HG03039 (cell line): Measurements from ENCODE around the gene MEGF11.

Experiments used
- ATAC-seq: cut with Tn5 transposase; IDR thresholded peaks from one replicate; pipeline ENCODE4 v1.9.1; 2021; ENCODE audit warnings: mild to moderate bottlenecking, moderate library complexity; ENCODE audit not compliant: unreplicated experiment

Gene MEGF11

GRCh38 chr15:66099950-66100671, 153.4 kb downstream of the MEGF11 start:
- no peak for ATAC-seq

DNA sequence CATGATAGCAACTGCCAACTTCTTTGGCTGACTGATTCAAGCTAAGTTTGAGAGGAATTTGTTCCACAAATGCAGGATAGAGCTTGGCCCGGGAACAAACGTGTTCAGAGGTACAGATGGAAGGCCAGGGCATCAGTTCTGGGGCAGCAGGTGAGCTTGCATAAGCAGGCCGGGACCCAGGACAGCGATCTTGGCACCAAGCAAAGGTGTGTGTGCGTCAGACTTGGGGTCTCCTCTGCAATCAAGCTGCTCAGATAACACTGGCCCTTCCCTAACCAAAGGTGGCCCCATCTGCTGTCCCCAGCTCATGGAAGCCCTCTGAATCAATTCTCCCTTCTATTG, 155.6 kb downstream of the MEGF11 start:
- no peak for ATAC-seq

DNA sequence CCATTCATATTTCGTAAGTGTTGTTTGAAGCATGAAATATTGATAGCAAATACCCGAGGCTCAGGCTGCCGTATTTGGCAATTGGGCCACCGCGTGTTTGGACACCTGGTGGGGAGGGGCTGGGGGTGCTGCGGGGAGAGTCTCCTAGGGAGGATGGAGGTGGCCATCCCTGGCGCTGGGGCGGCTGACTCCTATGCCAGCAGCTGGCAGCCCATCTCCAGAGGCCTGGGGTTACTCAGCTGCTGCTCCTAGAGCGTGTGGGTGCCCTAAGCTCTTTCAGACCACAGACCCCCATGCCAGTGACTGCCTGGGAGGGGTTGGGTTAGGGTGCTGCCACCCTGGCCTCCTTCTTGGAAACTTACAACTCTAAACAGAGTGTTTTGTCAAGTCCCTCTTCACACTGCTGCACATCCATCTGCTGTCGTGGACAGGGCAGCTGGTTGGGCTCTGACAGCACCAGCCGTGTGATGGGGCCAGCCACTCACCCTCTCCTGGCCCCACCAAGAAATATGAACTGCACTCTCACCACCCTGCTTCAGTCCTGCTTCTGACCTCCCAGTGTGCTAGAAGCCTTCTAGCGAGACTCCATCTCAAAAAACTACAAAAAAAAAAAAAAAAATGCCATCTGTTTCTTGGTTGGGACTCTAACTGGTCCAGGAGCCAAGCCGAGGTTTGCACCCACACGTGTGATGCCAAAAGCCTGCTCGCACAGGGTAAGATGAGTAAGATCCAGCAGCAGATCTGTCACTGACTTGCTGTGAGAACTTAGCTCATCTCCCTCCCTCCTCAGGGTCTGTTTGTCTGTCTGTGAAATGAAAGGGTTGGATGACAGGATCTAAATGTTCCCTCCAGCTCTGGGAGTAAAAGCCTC, 156.2 kb downstream of the MEGF11 start:
- no peak for ATAC-seq

DNA sequence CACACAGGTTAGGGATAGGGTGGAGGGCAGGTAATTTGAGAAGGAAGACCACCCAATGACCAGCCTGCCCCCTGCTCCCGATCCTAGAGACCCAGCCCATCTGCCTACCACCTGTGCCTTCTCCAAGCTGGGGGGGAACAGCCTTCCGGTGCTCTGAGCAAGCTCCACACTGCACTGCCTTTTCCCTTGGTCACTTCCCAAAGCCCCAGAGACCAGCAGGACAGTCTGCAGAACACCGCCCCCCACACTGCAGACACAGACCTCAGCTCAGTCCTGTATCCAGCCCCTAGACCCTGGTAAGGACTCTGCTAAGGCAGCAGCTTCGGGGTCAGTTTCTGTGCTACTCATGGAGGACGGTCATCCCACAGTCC, 156.9 kb downstream of the MEGF11 start:
- no peak for ATAC-seq

- ATAC-seq, result no peak
Observed at GRCh38 chr15:66095871-66096687, 157.5 kb downstream of the MEGF11 start.

DNA sequence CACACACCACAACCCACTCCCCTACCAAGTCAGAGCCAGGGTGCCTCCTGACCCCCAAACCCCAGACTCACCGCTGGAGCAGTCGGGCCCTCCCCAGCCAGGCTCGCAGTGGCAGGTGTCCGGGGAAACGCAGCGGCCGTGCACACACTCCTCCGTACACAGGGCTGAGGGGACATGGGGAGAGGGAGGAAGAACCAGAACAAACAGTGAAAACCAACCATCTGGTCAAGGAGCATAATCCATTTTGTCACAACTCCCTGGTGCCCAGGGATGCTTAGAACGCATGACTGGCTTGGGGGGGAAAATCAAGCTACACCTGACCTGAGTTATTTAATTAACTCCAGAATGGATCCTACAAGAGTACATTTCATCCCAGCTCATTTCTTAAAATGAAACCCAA, 159.2 kb downstream of the MEGF11 start:
- no peak for ATAC-seq

DNA sequence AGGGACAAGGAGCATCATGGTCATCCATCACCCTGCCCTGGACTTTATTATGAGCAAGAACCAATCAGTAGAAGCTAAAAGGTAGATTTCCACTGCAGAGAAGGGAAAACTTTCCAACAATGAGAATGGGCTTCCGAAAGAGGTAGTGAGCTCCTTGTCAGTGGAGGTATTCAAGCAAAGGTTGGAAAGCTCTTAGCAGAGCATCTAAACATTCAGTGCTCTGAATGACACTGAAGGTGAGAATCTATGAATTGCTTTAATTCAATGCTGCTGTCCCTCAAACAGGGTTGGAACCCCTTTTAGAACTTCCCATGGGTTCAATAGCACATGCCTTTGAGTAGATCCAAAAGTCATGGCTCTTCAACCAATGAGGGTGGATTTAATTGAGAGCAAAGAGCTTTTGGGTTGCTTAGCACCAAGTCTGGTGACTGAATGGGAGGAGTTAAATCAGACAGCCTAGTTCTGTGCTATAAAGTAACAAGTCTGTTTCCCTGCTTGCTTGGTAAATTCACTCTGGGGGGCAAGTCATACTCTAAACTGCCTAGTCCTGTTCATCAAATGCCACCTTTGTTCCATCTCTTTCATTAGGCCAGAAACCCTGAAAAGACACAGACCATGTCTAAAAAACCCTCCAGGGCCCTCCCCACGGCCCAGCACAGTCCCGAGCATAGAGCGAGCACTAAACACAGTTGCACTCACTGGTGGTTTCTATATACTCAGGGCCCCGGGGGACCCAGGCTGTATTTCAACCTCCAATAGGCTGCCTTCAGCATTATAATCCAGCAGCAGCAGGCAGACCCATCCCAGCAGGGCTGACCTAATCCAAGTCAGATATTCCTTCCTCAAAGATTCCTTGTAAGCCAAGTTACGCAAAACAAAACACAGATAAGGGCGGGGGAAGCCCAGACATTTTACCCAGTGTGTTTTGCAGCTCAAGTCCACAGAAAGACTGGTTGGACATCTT, 161.2 kb downstream of the MEGF11 start:
- no peak for ATAC-seq

DNA sequence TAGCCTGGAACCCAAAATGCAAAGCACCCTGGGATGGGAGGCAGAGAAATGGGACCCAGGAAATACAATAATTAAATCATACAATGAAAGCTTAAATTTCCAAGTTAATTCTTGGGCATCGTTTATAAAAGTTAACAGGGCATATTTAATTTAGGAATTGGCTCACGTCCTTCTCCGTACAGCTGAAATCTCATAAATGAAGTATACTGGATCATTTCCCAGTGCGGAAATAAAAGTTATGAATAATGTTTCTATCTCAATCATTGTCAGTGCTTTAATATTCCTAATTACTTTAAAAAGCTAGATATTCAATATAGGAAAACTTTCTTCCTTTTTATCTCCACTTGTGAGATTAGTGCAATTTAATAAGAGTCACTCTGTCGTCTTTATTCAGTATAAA, 164.0 kb downstream of the MEGF11 start:
- no peak for ATAC-seq

DNA sequence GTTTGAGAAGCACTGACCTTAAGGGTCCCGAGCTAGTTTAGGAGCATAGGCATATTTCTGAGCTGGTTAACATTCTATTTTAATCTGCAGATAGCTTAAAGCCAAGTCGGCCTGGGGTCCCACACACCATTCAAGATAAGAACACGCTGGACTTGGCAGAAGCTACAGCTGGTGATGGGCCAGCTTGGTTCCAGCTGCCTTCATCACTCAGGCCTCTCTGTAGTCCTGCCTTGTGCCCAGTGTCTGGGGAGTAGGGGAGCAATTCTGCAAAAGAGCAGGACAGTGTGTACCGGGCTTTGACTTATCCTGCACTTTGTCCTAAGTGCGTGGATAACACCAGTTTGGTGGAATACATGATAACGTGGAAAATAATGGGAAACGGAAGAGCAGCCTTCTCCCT, 164.5 kb downstream of the MEGF11 start:
- ATAC-seq, result no peak

- ATAC-seq, result no peak
Observed at GRCh38 chr15:66085128-66085527, 168.4 kb downstream of the MEGF11 start.

DNA sequence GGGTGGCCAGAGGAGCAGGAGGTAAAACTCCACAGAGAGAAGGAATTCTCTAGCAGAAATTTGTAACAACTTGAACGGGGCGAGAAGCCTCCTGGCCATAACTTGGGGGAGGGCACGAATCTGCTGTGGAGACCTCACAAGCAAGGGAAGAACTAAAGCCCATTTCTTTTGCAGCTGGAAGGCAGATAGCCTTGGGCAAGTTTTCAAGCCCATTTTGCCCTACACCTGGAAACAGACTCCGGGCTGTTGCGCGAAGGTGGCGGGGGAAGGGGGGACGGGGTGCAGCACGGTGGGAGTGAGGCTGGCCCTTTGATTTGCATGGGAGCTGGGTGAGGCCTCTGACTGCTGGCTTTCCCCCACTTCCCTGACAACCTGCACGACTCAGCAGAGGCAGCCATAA, 168.8 kb downstream of the MEGF11 start:
- ATAC-seq, result no peak

GRCh38 chr15:66080717-66081398, 172.7 kb downstream of the MEGF11 start:
- no peak for ATAC-seq

GRCh38 chr15:66078929-66079275, 174.6 kb downstream of the MEGF11 start:
- no peak for ATAC-seq

- ATAC-seq, result no peak
Observed at GRCh38 chr15:66078196-66078928, 175.2 kb downstream of the MEGF11 start.

DNA sequence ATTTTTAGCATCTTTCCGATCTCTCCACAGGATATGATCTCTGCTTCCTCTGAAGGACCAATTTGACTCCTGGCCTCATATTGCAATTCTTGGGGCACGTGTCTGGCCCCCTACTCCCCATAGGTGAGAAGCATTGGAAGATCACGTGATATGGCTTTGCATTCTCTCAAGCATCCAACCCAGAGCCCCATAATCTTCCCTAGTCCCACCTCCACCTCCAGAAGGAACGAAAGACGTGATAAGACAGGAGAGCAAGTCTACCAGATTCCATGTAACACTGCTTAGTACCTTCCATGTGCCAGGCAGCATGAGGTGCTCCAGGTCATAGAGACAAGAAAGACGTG, 176.3 kb downstream of the MEGF11 start:
- ATAC-seq, result no peak

DNA sequence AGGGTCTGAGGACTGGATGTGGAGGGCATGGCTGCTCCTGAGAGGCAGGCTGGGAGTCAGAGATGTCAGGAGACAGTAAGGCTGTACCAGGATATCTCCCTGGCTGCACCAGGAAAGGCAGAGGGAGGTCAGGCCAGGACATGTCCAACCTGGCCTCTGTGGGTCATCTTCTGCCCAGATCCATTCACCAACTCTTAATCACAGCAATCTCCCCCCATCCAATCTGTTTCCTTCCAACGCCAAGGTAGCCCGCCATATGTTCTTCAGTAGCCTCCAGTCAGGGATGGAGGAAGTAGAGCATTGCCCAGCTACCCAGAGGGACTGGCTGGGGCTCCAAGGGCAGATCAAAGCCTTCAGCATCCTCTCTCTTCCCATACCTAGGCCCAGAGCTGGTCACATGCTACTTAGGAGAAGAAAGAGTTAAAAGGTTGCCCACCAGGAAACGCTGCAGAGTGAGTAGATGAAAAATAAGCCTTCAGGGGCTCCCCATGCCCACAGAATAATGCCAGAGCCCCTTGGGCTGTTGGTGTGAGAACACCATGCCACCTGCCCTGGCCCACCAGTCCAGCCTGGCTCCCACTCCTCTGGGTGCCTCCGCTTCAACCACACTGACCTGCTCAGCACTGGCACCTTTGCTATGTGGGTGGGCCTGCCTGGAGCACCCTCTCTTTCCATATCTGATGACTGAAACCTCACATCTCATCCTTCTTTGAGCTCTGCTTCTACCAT, 176.8 kb downstream of the MEGF11 start:
- no peak for ATAC-seq

DNA sequence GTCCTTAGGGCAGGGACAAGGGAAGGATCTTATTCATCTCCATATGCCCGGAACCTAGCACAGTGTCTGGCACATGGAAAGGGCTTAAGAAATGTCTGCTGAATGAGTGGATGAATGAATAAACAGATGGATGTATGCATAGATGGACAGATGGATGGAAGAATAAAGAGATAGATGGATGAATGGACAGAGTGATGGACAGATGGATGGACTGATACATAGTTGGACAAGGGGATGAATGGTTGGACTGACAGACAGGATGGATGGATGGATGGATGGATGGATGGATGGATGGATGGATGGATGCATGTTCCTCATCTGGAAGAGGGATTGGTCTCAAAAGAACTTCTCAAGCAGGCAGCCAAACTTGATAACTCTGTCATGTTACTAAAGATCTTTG, 177.6 kb downstream of the MEGF11 start:
- no peak for ATAC-seq

- ATAC-seq, result no peak
Observed at GRCh38 chr15:66072616-66073361, 180.8 kb downstream of the MEGF11 start.
